ENCODE measurements around the gene CAMK2G.

CAMK2G gene

DNA sequence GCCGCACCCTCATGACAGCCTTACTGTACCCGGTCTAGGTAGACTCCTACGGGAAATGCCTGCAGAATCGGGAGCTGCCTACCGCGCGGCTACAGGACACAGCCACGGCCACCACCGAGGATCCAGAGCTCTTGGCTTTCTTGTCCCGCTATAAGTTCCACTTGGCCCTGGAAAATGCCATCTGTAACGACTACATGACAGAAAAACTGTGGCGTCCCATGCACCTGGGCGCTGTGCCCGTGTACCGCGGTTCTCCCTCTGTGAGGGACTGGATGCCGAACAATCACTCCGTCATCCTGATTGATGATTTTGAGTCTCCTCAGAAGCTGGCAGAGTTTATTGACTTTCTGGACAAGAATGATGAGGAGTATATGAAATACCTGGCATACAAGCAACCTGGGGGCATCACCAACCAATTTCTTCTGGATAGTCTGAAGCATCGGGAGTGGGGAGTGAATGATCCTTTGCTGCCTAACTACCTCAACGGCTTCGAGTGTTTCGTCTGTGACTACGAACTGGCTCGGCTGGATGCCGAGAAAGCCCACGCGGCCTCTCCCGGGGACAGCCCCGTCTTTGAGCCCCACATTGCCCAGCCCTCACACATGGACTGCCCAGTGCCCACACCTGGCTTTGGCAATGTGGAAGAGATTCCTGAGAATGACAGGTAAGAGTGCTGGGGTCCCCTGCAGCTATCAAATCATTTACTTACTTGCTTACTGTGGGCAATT is 101.0 kb downstream of the CAMK2G start:
- peak overlapping the region; percentile 96 for H3K4me3 Mint-ChIP-seq
- H3K9me3 Mint-ChIP-seq: no peaks in the 10 kb centered on the region
- H3K4me1 Mint-ChIP-seq (ENCODE audit: low read depth): peaks cover 55% of the 10 kb centered on the region
- H3K27ac Mint-ChIP-seq: peak overlapping the region; percentile 85
- no peaks in the 10 kb centered on the region for H3K27me3 Mint-ChIP-seq (ENCODE audit: low read depth)
- peaks cover 63% of the 10 kb centered on the region for H3K36me3 Mint-ChIP-seq (ENCODE audit: low read depth)

DNA sequence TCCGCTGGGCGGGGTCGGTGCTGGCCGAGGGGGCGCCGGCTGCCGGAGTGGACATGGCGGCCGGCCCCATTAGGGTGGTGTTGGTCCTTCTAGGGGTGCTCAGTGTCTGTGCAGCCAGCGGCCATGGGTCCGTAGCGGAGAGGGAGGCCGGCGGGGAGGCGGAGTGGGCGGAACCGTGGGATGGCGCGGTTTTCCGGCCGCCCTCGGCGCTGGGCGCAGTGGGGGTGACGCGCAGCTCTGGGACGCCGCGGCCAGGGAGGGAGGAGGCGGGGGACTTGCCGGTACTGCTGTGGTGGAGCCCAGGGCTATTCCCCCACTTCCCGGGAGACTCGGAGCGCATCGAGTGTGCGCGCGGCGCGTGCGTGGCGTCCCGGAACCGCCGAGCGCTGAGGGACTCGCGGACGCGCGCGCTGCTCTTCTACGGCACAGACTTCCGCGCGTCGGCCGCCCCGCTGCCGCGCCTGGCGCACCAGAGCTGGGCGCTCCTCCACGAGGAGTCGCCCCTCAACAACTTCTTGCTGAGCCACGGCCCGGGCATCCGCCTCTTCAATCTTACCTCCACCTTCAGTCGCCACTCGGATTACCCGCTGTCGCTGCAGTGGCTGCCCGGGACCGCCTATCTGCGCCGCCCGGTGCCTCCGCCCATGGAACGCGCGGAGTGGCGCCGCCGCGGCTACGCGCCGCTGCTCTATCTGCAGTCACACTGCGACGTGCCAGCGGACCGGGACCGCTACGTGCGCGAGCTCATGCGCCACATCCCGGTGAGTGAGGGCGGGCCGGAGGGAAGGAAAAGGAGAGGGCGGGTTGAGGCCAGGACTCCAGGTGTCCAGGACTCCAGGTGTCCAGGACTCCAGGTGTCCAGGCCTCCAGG is 101.8 kb downstream of the CAMK2G start:
- peaks cover 68% of the 10 kb centered on the region for H3K36me3 Mint-ChIP-seq (ENCODE audit: low read depth)
- no peaks in the 10 kb centered on the region for H3K9me3 Mint-ChIP-seq
- H3K27ac Mint-ChIP-seq: peak overlapping the region; percentile 85
- peaks cover 55% of the 10 kb centered on the region for H3K4me1 Mint-ChIP-seq (ENCODE audit: low read depth)
- H3K4me3 Mint-ChIP-seq: peak overlapping the region; percentile 96
- H3K27me3 Mint-ChIP-seq (ENCODE audit: low read depth): no peaks in the 10 kb centered on the region

DNA sequence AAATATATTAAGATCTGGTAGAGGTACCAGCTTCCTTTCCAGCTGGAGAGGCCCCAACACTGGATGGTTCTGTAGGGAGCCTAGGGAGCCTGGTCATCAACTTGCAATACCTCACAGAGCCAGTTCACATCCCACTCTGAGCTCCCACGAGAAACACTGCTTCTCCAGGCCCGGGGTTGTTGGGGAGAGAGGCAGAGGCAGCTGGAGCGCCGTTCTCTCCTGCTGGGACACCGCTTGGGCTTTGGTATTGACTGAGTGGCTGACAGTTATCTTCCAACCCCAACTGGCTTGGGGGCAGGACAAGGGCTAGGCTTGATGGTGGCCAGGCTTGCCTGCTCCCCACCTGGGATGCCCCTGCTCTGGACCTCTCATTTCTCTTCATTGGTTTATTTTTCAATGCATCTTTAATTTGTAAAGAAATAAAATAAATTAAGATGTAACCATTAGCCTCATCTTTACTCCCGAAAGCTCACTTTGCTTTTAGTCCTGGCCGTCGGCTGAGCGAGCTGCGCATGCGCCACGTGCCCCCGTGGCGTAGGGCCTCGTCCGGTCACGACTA is 102.6 kb downstream of the CAMK2G start:
- no peaks in the 10 kb centered on the region for H3K9me3 Mint-ChIP-seq
- H3K4me1 Mint-ChIP-seq (ENCODE audit: low read depth): peaks cover 51% of the 10 kb centered on the region
- no peaks in the 10 kb centered on the region for H3K27me3 Mint-ChIP-seq (ENCODE audit: low read depth)
- H3K27ac Mint-ChIP-seq: peak overlapping the region; percentile 85
- H3K36me3 Mint-ChIP-seq (ENCODE audit: low read depth): peaks cover 69% of the 10 kb centered on the region
- peak overlapping the region; percentile 96 for H3K4me3 Mint-ChIP-seq

DNA sequence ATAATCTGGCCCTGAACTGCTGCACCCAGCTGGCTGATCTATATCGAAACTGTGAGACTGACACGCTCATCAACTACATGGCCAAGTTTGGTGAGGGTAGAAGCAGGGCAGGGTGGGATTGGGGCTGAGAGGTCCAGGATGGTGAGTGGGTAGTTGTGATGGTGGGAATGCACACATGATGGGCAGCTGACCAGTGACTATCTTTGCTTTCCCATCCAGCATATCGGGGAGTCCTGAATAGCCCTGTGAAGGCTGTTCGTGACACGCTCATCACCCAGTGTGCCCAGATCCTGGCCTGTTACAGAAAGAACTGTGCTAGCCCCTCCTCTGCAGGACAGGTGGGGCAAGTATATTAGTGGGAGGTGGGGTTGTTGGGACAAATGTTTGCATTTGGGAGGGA is 105.0 kb downstream of the CAMK2G start:
- peaks cover 74% of the 10 kb centered on the region for H3K36me3 Mint-ChIP-seq (ENCODE audit: low read depth)
- no peaks in the 10 kb centered on the region for H3K9me3 Mint-ChIP-seq
- H3K27ac Mint-ChIP-seq: peak overlapping the region; percentile 72
- peaks cover 43% of the 10 kb centered on the region for H3K4me1 Mint-ChIP-seq (ENCODE audit: low read depth)
- H3K4me3 Mint-ChIP-seq: no peak overlapping the region
- H3K27me3 Mint-ChIP-seq (ENCODE audit: low read depth): no peaks in the 10 kb centered on the region

DNA sequence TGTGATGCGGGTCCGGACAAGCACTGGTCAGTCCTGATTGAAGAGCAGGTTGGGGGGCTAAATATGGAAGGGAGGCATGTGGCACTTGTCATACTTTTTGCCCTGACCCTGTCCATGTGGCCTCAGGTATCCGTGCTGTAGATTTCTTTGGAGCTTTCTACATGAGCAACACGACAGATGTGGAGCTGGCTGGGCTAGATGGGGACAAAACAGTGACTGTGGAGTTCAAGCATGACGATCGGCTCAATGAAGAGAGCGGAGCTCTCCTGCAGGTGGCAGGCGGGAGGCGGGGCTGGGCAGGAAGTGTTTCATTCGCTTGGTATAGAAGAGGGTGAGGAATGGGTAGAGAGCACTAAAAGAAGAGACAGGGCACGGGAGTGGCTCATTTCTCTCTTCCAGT is 105.5 kb downstream of the CAMK2G start:
- H3K4me1 Mint-ChIP-seq (ENCODE audit: low read depth): peaks cover 38% of the 10 kb centered on the region
- H3K27me3 Mint-ChIP-seq (ENCODE audit: low read depth): no peaks in the 10 kb centered on the region
- H3K36me3 Mint-ChIP-seq (ENCODE audit: low read depth): peaks cover 71% of the 10 kb centered on the region
- H3K4me3 Mint-ChIP-seq: peak overlapping the region; percentile 3
- no peaks in the 10 kb centered on the region for H3K9me3 Mint-ChIP-seq
- peak overlapping the region; percentile 72 for H3K27ac Mint-ChIP-seq

DNA sequence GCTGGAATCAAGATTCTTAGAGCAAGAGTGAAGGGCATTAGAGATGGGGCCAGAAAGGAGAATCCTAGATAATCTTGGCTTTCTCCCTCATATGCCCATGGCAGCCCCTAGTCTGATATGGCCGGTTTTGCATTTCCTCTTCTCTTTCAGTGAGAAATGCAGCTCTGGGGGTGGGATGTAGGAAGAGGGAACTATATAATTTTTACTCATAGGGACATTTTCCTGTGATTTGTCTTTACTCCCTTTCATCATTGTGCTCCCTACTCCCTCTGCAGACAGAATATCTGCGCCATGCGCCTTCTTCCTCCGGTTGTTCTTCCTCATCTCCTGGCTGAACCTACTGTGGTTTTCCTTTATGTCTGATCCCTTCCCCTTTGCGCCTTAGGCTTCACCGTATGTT is 109.3 kb downstream of the CAMK2G start:
- H3K4me3 Mint-ChIP-seq: no peak overlapping the region
- peaks cover 74% of the 10 kb centered on the region for H3K36me3 Mint-ChIP-seq (ENCODE audit: low read depth)
- peaks cover 46% of the 10 kb centered on the region for H3K4me1 Mint-ChIP-seq (ENCODE audit: low read depth)
- no peaks in the 10 kb centered on the region for H3K27me3 Mint-ChIP-seq (ENCODE audit: low read depth)
- no peak overlapping the region for H3K27ac Mint-ChIP-seq
- no peaks in the 10 kb centered on the region for H3K9me3 Mint-ChIP-seq

DNA sequence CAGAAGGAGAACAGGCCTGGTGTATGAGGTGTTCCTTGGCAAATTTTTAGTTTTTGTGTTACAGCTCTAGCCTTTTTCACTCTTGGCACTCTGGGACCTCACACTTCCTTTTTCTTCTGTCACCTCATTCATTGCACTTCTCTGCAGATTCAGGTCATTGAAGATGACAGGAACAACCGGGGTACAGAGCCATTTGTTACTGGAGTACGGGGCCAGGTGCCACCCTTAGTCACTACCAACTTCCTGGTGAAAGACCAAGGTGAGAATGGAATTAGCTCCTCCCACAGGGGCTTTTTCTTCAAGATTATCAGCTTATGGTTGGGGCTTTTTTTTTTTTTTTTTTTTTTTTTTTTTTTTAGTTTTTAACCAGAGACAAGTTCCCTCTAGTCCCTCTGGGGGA is 111.0 kb downstream of the CAMK2G start:
- Mint-ChIP-seq H3K27ac (peak overlapping the region; percentile 83), H3K4me3 (no peak overlapping the region), H3K9me3 (no peaks in the 10 kb centered on the region), H3K36me3 (ENCODE audit: low read depth) (peaks cover 65% of the 10 kb centered on the region), H3K4me1 (ENCODE audit: low read depth) (peaks cover 47% of the 10 kb centered on the region), H3K27me3 (ENCODE audit: low read depth) (no peaks in the 10 kb centered on the region)

DNA sequence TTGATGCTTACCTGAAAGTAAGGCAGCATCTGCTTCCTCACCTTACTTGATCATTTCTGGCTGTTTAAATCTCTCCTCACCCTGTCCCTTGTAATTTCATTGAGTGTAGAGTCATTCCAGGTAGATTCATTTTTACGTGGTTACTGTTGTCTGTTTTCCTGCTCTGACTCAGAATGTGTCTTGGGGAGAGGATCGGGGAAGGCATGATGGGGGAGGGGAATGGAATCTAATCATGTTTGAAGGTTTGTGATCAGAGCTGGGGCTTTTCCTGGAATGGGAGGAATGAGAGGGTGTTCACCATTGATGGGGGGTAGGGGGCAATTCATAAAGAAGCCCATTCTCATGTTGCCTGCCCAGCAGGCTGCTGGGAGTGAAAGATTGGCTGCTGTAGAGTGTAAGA is 111.4 kb downstream of the CAMK2G start:
- no peaks in the 10 kb centered on the region for H3K27me3 Mint-ChIP-seq (ENCODE audit: low read depth)
- peaks cover 47% of the 10 kb centered on the region for H3K4me1 Mint-ChIP-seq (ENCODE audit: low read depth)
- H3K36me3 Mint-ChIP-seq (ENCODE audit: low read depth): peaks cover 62% of the 10 kb centered on the region
- H3K4me3 Mint-ChIP-seq: peak overlapping the region; percentile 29
- H3K27ac Mint-ChIP-seq: peak overlapping the region; percentile 83
- no peaks in the 10 kb centered on the region for H3K9me3 Mint-ChIP-seq

All from T-helper 1 cell treated with Interleukin-12 subunit alpha and Interleukin-12 subunit beta and Interleukin-4 antibody, amounts not matched to agents 30 μg/mL and 1 μg/mL, for 36 hours (primary cell).